GM18519 (cell line): Measurements from ENCODE around the gene EGFL6.
"Not testable (repeated sequence)": the region's sequence is repeated elsewhere in the genome, so short reads cannot be mapped to it uniquely, and the experiment has no call there.

Source experiments
- ATAC-seq: cut with Tn5 transposase; IDR thresholded peaks from one replicate; pipeline ENCODE4 v1.9.1; 2021; ENCODE audit warnings: mild to moderate bottlenecking, moderate library complexity; ENCODE audit not compliant: unreplicated experiment, low FRiP score

The EGFL6 gene

GRCh38 chrX:13649838-13650237 is 80.4 kb downstream of the EGFL6 start:
- no peak for ATAC-seq

GRCh38 chrX:13650318-13650717 is 80.9 kb downstream of the EGFL6 start:
- no peak for ATAC-seq

GRCh38 chrX:13651150-13651549 is 81.7 kb downstream of the EGFL6 start:
- no peak for ATAC-seq

GRCh38 chrX:13652287-13652793 is 82.9 kb downstream of the EGFL6 start:
- ATAC-seq = no peak

GRCh38 chrX:13652850-13653693 is 83.7 kb downstream of the EGFL6 start, which contains the start of gene TCEANC:
TCEANC (plus strand) TSS chrX:13653141; CDS start chrX:13662509, 9,368 bp downstream.
- peak; percentile 94 for ATAC-seq

GRCh38 chrX:13654116-13654515 is 84.7 kb downstream of the EGFL6 start:
- ATAC-seq = no peak

- no peak for ATAC-seq
Observed at GRCh38 chrX:13655674-13656073, 86.3 kb downstream of the EGFL6 start.

- ATAC-seq = no peak
Observed at GRCh38 chrX:13658602-13659001, 89.2 kb downstream of the EGFL6 start.

GRCh38 chrX:13659063-13659462 is 89.7 kb downstream of the EGFL6 start:
- no peak for ATAC-seq

- no peak for ATAC-seq
Observed at GRCh38 chrX:13661735-13662288, 92.4 kb downstream of the EGFL6 start.

GRCh38 chrX:13662355-13662791 is 93.0 kb downstream of the EGFL6 start:
- ATAC-seq = no peak

GRCh38 chrX:13664020-13664419 is 94.6 kb downstream of the EGFL6 start:
- no peak for ATAC-seq

GRCh38 chrX:13666836-13667235 is 97.4 kb downstream of the EGFL6 start:
- no peak for ATAC-seq

- no peak for ATAC-seq
Observed at GRCh38 chrX:13667919-13668318, 98.5 kb downstream of the EGFL6 start.

- ATAC-seq = peak; percentile 50
Observed at GRCh38 chrX:13669246-13669737, 99.9 kb downstream of the EGFL6 start.

GRCh38 chrX:13669755-13670154 is 100.4 kb downstream of the EGFL6 start:
- not testable (repeated sequence) for ATAC-seq

- ATAC-seq = no peak
Observed at GRCh38 chrX:13670197-13670596, 100.8 kb downstream of the EGFL6 start.

- no peak for ATAC-seq
Observed at GRCh38 chrX:13673016-13673415, 103.6 kb downstream of the EGFL6 start.

- no peak for ATAC-seq
Observed at GRCh38 chrX:13676885-13677284, 107.5 kb downstream of the EGFL6 start.

- ATAC-seq = not testable (repeated sequence)
Observed at GRCh38 chrX:13679700-13680099, 110.3 kb downstream of the EGFL6 start.

- no peak for ATAC-seq
Observed at GRCh38 chrX:13681595-13681994, 112.2 kb downstream of the EGFL6 start.
